NCI-H774 (cell line): ENCODE measurements around the gene G2E3.
A peak's percentile ranks its signal among the peaks of the same experiment; 100 is the strongest.
"Not testable (repeated sequence)": the region's sequence is repeated elsewhere in the genome, so short reads cannot be mapped to it uniquely, and the experiment has no call there.

Experiments used
- DNase-seq: peaks from one replicate; lab custom pipeline; 2025; lab: John Stamatoyannopoulos, UW

Gene G2E3, protein sequence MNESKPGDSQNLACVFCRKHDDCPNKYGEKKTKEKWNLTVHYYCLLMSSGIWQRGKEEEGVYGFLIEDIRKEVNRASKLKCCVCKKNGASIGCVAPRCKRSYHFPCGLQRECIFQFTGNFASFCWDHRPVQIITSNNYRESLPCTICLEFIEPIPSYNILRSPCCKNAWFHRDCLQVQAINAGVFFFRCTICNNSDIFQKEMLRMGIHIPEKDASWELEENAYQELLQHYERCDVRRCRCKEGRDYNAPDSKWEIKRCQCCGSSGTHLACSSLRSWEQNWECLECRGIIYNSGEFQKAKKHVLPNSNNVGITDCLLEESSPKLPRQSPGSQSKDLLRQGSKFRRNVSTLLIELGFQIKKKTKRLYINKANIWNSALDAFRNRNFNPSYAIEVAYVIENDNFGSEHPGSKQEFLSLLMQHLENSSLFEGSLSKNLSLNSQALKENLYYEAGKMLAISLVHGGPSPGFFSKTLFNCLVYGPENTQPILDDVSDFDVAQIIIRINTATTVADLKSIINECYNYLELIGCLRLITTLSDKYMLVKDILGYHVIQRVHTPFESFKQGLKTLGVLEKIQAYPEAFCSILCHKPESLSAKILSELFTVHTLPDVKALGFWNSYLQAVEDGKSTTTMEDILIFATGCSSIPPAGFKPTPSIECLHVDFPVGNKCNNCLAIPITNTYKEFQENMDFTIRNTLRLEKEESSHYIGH

GRCh38 chr14:30558675-30559555, at the start of gene G2E3:
TSS of gene G2E3 (plus strand) at chr14:30559158. CDS start at chr14:30581080, 21,922 bp downstream.
- peak; percentile 90 for DNase-seq

- no peak for DNase-seq
Observed at GRCh38 chr14:30517737-30518136, 41.2 kb upstream of the G2E3 start.

DNA sequence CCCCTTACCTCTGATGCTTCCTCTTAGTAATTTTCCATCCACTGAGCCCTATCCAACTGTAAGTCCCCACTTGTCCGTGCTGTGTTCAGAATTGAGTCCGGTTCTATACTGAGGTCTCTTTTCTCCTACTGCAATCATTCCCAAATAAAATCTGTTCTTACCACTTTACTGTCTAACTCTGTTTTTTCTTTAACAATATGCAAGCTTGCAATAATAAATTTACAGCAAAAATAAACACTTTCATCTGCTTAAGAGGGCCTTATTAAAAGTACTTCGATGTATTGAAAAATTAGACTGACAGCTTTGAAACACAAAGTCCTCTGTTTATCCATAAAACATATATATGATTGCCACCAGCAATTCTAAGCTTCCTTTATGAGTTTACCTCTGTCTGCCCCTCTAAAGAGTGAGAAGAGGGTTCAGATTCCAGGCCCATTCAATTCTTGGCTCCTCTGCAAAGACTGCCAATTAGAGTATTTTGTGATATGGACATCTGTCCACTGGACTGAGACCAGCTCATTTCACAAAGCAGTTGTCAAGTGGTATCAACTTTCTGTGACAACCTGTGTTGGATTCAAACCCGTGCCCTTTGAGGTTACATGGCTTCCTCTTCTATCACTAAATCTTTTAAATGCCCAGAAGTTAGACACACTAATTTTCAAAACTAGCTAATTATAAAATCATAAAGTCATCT, 39.9 kb upstream of the G2E3 start:
- DNase-seq: no peak

DNA sequence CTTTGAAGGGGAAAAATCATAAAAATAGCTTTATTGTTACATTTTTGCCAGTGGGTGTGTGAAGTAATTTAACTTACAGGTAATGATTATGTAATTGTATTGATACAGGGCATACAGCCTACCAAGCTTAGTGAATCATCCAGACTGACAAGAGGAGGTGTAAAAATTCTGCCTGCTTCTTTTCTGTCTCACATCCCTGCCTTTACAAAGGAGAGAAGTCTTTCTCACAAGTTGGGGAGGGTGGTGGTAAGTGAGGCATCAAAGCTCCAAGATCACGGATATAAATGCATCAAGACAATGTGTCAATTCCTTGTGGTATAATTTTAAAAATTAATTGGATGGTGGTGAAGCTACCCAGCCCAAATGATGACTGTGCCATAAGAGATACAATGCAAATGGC, 39.0 kb upstream of the G2E3 start:
- DNase-seq: no peak

GRCh38 chr14:30520536-30520935, 38.4 kb upstream of the G2E3 start:
- no peak for DNase-seq

DNA sequence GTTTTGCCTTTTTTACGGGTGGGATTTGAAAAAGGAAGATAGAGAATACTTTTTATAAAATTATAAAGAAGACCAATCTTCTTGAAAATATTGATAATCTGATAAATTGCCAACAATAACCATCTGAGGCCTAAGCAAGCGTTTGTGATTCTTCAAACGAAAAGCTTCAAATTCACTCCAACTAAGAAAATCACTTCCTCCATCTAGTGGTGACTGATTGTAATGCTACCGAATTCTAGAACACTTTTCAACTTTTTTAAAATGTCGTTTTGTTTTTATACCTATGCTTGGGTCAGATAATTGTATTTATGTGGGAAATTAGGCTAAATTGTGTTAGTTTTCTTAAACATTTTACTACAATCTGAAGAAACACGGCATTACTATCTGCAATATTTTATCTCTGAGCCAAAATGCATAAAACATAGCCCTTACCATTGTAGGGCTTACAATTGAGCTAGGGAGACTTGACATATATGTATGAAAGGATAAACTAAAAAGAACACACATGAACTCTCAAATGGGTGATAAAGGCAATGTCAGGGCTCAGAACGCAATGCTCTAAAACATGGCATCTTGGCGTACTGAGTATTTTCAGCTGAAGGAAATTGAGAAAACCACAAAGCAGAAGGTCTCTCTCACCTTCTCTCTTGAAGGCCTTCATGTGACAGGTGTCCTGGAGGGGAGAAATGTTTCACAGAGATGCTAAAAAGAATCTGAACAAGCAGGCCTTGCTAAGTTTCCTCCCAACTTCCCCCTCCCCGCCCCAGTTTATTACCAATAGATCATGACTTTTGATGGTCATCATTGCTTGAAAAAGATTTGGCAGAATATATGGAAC, 36.8 kb upstream of the G2E3 start:
- DNase-seq: peak; percentile 63

- DNase-seq: no peak
Observed at GRCh38 chr14:30525833-30526232, 33.1 kb upstream of the G2E3 start.

DNA sequence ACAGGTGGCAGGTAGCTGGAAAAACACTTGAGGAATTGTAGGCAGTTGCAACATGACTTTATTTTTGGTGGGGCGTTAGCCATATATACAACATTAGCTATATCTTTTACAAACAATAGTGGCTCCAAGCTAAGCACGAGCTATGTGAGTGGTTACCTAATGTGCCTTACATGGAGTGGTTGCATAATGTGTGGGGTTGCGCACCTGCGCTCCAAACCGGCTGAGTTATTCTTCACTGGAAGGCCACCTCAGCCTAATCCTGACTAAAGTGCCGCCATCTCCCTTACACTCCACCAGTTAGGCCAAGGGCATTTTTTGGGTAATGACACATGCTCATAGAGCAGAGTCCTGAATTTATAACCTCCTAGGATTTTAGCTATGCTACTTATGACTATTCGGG, 31.8 kb upstream of the G2E3 start:
- DNase-seq: no peak

DNA sequence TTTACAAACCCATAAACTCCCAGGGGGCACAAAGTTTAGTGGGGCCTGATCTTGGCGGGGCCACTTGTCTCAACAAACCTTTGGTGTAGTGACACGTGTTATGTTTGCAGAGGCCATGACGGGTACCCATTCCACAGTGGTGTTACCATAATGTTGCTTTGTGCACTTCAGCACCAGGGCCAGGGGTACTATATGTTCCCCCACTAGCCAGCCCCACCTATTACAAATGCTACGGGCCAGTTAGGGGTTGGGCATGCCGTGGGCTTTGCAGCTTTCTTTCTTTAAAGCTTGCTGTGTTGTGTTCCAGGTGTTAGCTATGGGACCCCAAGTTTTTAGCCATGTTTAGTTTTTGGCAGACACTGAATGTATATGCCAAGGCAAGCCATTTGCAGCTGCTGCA, 30.8 kb upstream of the G2E3 start:
- no peak for DNase-seq

- no peak for DNase-seq
Observed at GRCh38 chr14:30528778-30529642, 29.9 kb upstream of the G2E3 start.

DNA sequence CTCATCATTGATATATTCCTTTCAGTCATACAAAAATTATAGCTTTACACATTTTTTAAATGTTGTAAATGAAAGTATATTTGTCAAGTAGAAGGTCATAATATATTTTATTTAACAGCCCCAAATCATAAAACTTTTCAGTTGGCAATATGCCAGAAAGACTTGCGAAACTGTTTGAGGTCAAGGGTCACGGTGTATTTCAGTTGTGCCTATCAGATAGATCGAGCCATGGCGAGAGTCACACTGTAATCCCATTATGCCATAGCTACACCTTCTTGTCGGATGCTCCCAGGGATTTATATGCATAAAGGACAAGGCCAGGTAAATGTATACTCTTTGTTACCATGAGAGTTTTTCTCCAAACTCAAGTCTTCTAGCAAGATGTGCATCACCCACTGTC, 26.7 kb upstream of the G2E3 start:
- no peak for DNase-seq

GRCh38 chr14:30533126-30533525, 25.8 kb upstream of the G2E3 start:
- no peak for DNase-seq

- no peak for DNase-seq
Observed at GRCh38 chr14:30541318-30541717, 17.6 kb upstream of the G2E3 start.

DNA sequence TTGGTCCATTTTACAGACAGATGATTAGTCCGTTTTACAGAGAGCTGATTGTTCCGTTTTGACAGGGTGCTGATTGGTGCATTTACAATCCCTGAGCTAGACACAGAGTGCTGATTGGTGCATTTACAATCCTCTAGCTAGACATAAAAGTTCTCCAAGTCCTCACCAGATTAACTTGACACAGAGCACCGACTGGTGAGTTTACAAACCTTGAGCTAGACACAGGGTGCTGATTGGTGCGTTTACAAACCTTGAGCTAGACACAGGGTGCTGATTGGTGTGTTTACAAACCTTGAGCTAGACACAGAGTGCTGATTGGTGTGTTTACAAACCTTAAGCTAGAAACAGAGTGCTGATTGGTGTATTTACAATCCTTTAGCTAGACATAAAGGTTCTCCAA, 12.2 kb upstream of the G2E3 start:
- DNase-seq: not testable (repeated sequence)

GRCh38 chr14:30547388-30548048, 11.4 kb upstream of the G2E3 start:
- DNase-seq: no peak

GRCh38 chr14:30550335-30550734, 8.6 kb upstream of the G2E3 start:
- DNase-seq: no peak

DNA sequence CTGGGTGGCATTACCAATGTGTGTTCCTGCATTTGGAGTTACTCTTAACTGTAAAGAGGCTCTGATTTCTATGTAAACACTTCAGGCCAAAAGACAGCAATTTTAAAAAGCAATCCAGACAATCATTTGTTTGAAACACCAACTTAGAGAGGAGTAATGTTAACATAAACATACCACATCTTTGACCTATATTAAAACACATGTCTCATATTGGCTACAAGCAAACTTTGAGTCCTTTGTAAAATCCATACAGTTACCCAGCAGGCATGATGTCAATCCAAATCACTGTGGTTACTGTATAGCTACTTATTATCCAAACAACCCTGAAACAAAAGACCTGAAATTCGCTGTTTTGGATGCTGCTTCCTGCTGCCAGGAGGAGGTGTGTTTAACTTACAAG, 7.5 kb upstream of the G2E3 start:
- peak; percentile 49 for DNase-seq

DNA sequence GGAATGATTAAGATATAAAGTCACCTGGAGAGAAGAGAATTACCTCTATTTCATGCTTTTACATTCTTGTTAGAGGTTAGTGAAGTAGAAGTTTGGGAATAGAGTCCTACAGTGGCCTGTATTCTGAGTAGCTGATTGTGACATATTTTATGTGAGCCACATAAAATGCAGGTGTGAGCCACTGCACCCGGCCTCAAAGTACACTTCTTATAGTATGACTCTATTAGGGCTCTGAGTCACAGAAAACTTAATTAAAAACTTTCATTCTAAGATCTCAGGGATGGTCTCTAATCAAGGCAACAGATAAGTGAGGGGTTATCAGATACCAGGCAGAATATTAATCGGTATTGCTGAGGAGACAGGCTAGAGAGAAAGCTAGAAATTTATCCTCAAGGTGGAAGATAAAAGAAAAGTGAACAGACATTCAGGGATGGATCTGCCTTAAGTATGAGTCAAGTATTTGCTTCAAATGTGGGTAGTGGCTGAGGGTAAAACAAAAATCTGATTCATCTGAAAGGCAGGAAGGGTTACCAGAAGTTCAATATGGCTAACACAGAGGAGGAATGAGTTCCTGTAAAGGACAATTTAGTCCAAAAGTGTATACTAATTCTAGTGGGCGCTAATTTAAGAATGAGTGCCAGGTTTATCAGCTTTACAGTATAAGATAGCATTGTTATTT, 5.5 kb upstream of the G2E3 start:
- DNase-seq: no peak

- DNase-seq: no peak
Observed at GRCh38 chr14:30558362-30558674, 640 bp upstream of the G2E3 start.
